A549 (cell line): ENCODE results near the gene RELN.

Experiments
- EHMT2 ChIP-seq: fragments of 200-600 bp; sonication (generic); IDR thresholded peaks from 2 replicates; pipeline ENCODE4 v1.6.1; 2016; ENCODE audit warnings: antibody characterized with exemption, low read depth, mild to moderate bottlenecking, moderate library complexity
- JUNB ChIP-seq: fragments of >200 bp; sonication (Bioruptor Twin); formaldehyde crosslinking; IDR thresholded peaks from 2 replicates; pipeline ENCODE4 v1.6.1; 2016
- KDM1A ChIP-seq: fragments of 200-600 bp; sonication (generic); IDR thresholded peaks from 2 replicates; pipeline ENCODE4 v1.6.1; 2016; ENCODE audit warnings: low read depth, mild to moderate bottlenecking
- MAFK ChIP-seq: fragments of 450-650 bp; IDR thresholded peaks from 2 replicates; pipeline ENCODE4 v1.6.1; 2014; ENCODE audit not compliant: partially characterized antibody
- POLR2A ChIP-seq: IDR thresholded peaks from 2 replicates; pipeline ENCODE4 v1.6.1; 2012; ENCODE audit warnings: mild to moderate bottlenecking, low read length
- POLR2AphosphoS2 ChIP-seq: conservative IDR thresholded peaks from 2 replicates; pipeline ENCODE4 v1.6.1; 2012; ENCODE audit warnings: low read length, improper control_type of control experiment, inconsistent platforms
- RFX5 ChIP-seq: fragments of 450-650 bp; IDR thresholded peaks from 2 replicates; pipeline ENCODE4 v1.7.1; 2014; ENCODE audit warnings: antibody characterized with exemption, mild to moderate bottlenecking, moderate library complexity
- TF ChIP-seq, protein P1 (sequence below): fragments of >200 bp; sonication (Bioruptor Twin); formaldehyde crosslinking; IDR thresholded peaks from 3 replicates; pipeline ENCODE4 v1.5.1; 2016
- TF ChIP-seq, protein P2 (sequence below): IDR thresholded peaks from 2 replicates; pipeline ENCODE4 v1.6.1; 2012

DNA sequence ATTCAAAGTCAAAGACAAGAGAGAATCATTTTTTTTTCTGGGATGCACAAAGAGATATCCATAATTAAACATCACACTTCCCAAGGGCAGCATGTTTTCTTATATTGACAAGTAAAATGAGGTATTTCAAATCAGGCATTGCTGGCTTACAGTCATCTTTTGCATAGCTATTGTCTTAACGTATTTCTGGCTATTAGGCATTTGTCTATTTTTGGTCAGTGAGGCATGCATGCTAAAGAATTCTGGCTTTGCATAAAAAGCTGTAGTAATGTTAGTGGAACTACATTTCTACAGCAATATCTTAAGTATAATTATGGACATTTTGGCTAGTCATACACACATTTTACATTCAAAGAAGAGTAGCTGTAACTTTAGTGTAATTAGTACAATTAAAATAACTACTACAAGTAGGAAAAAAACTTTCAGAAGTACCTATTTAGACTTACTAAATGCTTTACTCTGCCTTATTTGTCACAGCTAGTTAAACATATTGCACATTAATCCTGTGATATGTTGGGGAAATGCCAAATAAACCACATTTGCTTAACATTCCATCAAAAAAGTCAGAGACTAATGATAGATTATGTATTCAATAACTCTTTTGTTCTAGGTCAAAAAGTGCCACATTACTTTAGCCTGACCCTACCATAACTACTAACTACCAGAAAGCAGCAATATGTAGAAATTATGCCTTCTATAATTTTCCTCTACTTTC, 76.4 kb downstream of the RELN start:
- TF ChIP-seq, protein P1, sequence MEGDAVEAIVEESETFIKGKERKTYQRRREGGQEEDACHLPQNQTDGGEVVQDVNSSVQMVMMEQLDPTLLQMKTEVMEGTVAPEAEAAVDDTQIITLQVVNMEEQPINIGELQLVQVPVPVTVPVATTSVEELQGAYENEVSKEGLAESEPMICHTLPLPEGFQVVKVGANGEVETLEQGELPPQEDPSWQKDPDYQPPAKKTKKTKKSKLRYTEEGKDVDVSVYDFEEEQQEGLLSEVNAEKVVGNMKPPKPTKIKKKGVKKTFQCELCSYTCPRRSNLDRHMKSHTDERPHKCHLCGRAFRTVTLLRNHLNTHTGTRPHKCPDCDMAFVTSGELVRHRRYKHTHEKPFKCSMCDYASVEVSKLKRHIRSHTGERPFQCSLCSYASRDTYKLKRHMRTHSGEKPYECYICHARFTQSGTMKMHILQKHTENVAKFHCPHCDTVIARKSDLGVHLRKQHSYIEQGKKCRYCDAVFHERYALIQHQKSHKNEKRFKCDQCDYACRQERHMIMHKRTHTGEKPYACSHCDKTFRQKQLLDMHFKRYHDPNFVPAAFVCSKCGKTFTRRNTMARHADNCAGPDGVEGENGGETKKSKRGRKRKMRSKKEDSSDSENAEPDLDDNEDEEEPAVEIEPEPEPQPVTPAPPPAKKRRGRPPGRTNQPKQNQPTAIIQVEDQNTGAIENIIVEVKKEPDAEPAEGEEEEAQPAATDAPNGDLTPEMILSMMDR, result no peak
- TF ChIP-seq JUNB (no peak), MAFK (no peak), POLR2AphosphoS2 (no peak), POLR2A (no peak), RFX5 (no peak), KDM1A (no peak), EHMT2 (no peak)
- TF ChIP-seq, protein P2, sequence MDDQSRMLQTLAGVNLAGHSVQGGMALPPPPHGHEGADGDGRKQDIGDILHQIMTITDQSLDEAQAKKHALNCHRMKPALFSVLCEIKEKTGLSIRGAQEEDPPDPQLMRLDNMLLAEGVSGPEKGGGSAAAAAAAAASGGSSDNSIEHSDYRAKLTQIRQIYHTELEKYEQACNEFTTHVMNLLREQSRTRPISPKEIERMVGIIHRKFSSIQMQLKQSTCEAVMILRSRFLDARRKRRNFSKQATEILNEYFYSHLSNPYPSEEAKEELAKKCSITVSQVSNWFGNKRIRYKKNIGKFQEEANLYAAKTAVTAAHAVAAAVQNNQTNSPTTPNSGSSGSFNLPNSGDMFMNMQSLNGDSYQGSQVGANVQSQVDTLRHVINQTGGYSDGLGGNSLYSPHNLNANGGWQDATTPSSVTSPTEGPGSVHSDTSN, result no peak
